Upper lobe of left lung (tissue), 4 donors: Measurements from ENCODE around the gene TOGARAM1.

ENCODE experiments used
- EP300 ChIP-seq, 4 donors: sonication (generic); formaldehyde crosslinking; IDR thresholded peaks; one replicate each; pipeline ENCODE4 v1.5.1; 2017; ENCODE audit warnings: antibody characterized with exemption in 4 of 4, control low read depth in 2 of 4
- POLR2A ChIP-seq, 4 donors: fragments of 450-650 bp; IDR thresholded peaks; one replicate each; pipeline ENCODE4 v1.5.1; 2016 to 2017; ENCODE audit warnings: antibody characterized with exemption in 4 of 4, mild to moderate bottlenecking in 2 of 4
- POLR2AphosphoS5 ChIP-seq, 2 donors: sonication (generic); formaldehyde crosslinking; IDR thresholded peaks; one replicate each; pipeline ENCODE4 v1.5.1; 2017; ENCODE audit warnings: antibody characterized with exemption in 2 of 2
- TF ChIP-seq, protein P1 (sequence below), 6 experiments: fragments of 450-650 bp in 4 of 6; fragments of 200-600 bp in 2 of 6; sonication (generic) in 2 of 6; IDR thresholded peaks; one replicate each; pipeline ENCODE4 v1.5.1; 2016 to 2019; ENCODE audit warnings: antibody characterized with exemption in 6 of 6

GRCh38 chr14:44971459-44971858, 9.5 kb downstream of the TOGARAM1 start:
- TF ChIP-seq, protein P1, sequence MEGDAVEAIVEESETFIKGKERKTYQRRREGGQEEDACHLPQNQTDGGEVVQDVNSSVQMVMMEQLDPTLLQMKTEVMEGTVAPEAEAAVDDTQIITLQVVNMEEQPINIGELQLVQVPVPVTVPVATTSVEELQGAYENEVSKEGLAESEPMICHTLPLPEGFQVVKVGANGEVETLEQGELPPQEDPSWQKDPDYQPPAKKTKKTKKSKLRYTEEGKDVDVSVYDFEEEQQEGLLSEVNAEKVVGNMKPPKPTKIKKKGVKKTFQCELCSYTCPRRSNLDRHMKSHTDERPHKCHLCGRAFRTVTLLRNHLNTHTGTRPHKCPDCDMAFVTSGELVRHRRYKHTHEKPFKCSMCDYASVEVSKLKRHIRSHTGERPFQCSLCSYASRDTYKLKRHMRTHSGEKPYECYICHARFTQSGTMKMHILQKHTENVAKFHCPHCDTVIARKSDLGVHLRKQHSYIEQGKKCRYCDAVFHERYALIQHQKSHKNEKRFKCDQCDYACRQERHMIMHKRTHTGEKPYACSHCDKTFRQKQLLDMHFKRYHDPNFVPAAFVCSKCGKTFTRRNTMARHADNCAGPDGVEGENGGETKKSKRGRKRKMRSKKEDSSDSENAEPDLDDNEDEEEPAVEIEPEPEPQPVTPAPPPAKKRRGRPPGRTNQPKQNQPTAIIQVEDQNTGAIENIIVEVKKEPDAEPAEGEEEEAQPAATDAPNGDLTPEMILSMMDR (IDR thresholded peaks at IDR 0.05): no peak
- TF ChIP-seq POLR2A (IDR thresholded peaks at IDR 0.05) (no peak), POLR2AphosphoS5 (IDR thresholded peaks at IDR 0.05) (no peak), EP300 (IDR thresholded peaks at IDR 0.05) (no peak)
